HepG2 (cell line): ENCODE data around the gene INPP5K. TPM values are rescaled to one million over a fixed set of nuclear protein-coding genes. Genes with fewer than 3 reads are reported as not detected.

Experiments
- ATAC-seq: fragments of 200-7000 bp; cut with Tn5 transposase; 3 replicates; pipeline ENCODE4 v1.9.1; 2020; ENCODE audit warnings: mild to moderate bottlenecking, moderate library complexity
- BruUV-seq: library from RNA; stranded (reverse); fragments of 400-500 nt; replicated peaks from 2 replicates; lab custom pipeline; 2021; lab: Mats Ljungman, UMichigan
- CTCF ChIA-PET: fragments of 300-600 bp; formaldehyde crosslinking; extraction: SDS; loops from one replicate; lab custom pipeline; 2021; ENCODE audit warnings: low total read pairs, inconsistent platforms, low intra/inter-chr PET ratio; lab: Yijun Ruan, JAX
- POLR2A ChIA-PET: fragments of 350-600 bp; sonication (Branson Sonifier 250); formaldehyde crosslinking; loops from one replicate; lab custom pipeline; 2020; ENCODE audit warnings: antibody characterized with exemption, inconsistent platforms; lab: Yijun Ruan, JAX
- DNase-seq: peaks from one replicate; pipeline ENCODE4 v3.0.0-alpha.2; 2015; ENCODE audit warnings: low spot score
- FAIRE-seq: peaks from 3 replicates; lab custom pipeline; 2011; peaks lifted over from hg19 to GRCh38; lab: Jason Lieb, UNC
- H2AFZ ChIP-seq: one replicate; pipeline ENCODE4 v1.6.1; 2011; ENCODE audit warnings: low read length, inconsistent platforms
- H3K27ac ChIP-seq: fragments of 300-600 bp; 3 replicates; pipeline ENCODE4 v1.8.0; 2011; ENCODE audit warnings: mixed run types, mild to moderate bottlenecking, mixed read lengths, low read length, inconsistent platforms; ENCODE audit not compliant: insufficient read depth; ENCODE audit errors: extremely low read length
- H3K27me3 ChIP-seq, 2 experiments: fragments of 200-600 bp in 1 of 2; 2 replicates in 1 of 2; 3 replicates in 1 of 2; pipeline versions ENCODE4 v1.6.0 to v1.8.0; 2011; ENCODE audit warnings: low read length in 2 of 2, mild to moderate bottlenecking in 2 of 2, moderate library complexity in 2 of 2, inconsistent platforms in 1 of 2; ENCODE audit not compliant: insufficient read depth in 2 of 2, control insufficient read depth in 1 of 2
- H3K36me3 ChIP-seq, 2 experiments: fragments of 200-600 bp in 1 of 2; replicated peaks in 1 of 2; 2 replicates in 1 of 2; 3 replicates in 1 of 2; pipeline versions ENCODE4 v1.5.1 to v1.8.0; 2011; ENCODE audit warnings: low read length in 2 of 2, inconsistent platforms in 1 of 2; ENCODE audit not compliant: insufficient read depth in 2 of 2, control insufficient read depth in 1 of 2
- H3K4me1 ChIP-seq: 2 replicates; pipeline ENCODE4 v1.5.1; 2012; ENCODE audit warnings: low read length, inconsistent platforms; ENCODE audit not compliant: insufficient read depth
- H3K4me2 ChIP-seq: 2 replicates; pipeline ENCODE4 v1.6.0; 2011; ENCODE audit warnings: low read depth, low read length, inconsistent platforms
- H3K4me3 ChIP-seq, 3 experiments: fragments of 200-600 bp in 1 of 3; sonication (generic), shearing (Covaris generic) in 1 of 3; replicated peaks in 1 of 3; 2 replicates each; pipeline ENCODE4 v1.5.1; 2011 to 2016; ENCODE audit warnings: low read length in 3 of 3, inconsistent platforms in 2 of 3, low read depth in 2 of 3, mild to moderate bottlenecking in 2 of 3, control low read depth in 1 of 3, mixed read lengths in 1 of 3; ENCODE audit not compliant: insufficient read depth in 1 of 3
- H3K79me2 ChIP-seq: one replicate; pipeline ENCODE4 v1.6.1; 2011; ENCODE audit warnings: low read length, inconsistent platforms; ENCODE audit not compliant: insufficient read depth
- H3K9ac ChIP-seq: 2 replicates; pipeline ENCODE4 v1.6.0; 2011; ENCODE audit warnings: mild to moderate bottlenecking, low read depth, low read length, inconsistent platforms; ENCODE audit not compliant: insufficient read depth
- H3K9me3 ChIP-seq: 2 replicates; pipeline ENCODE4 v1.5.1; 2012; ENCODE audit warnings: mild to moderate bottlenecking, low read length
- H4K20me1 ChIP-seq: 2 replicates; pipeline ENCODE4 v1.6.0; 2011; ENCODE audit warnings: inconsistent platforms, mild to moderate bottlenecking, low read length, moderate library complexity; ENCODE audit not compliant: insufficient read depth
- MTF2 ChIP-seq: sonication (generic); formaldehyde crosslinking; IDR thresholded peaks from 2 replicates; pipeline ENCODE4 v1.5.0; 2020; ENCODE audit warnings: missing genetic modification reagents, borderline replicate concordance
- STAG1 ChIP-seq: sonication (generic); formaldehyde crosslinking; IDR thresholded peaks from 2 replicates; pipeline ENCODE4 v1.4.0; 2020; ENCODE audit warnings: missing genetic modification reagents
- ZNF766 ChIP-seq: sonication (generic); formaldehyde crosslinking; IDR thresholded peaks from 2 replicates; pipeline ENCODE4 v1.5.0; 2020; ENCODE audit warnings: missing genetic modification reagents, borderline replicate concordance
- WGBS: methylation state at CpG from one replicate; pipeline ENCODE4 v1.1.6; 2017; ENCODE audit warnings: low lambda C conversion rate; 5-methylcytosine and 5-hydroxymethylcytosine counted together
- in situ Hi-C: cut with HindIII; loops from 2 replicates; pipeline ENCODE4 v1.10.0; 2017; ENCODE audit warnings: low pct_unique_long_range_greater_than_20kb; ENCODE audit not compliant: extremely low pct_ligation_motif_present
- intact Hi-C: fragments of 100-400 bp; cut with micrococcal nuclease; formaldehyde crosslinking; loops from one replicate; pipeline ENCODE4 v1.10.0; 2022; ENCODE audit not compliant: unreplicated experiment
- polyA plus RNA-seq, 8 experiments: library from polyadenylated mRNA; depleted of rRNA in 3 of 8; stranded (reverse) in 7 of 8; unstranded in 1 of 8; fragments of >200 nt; fragmentation: Illumina TruSeq in 4 of 8; extraction: Trizol in 4 of 8; gene quantifications; 2 replicates each; pipeline versions ENCODE4 v1.2.1 to v1.2.3, GENCODE V29; 2011 to 2016; ENCODE audit warnings: low read depth in 4 of 8, missing spikeins in 1 of 8, mixed read lengths in 1 of 8; ENCODE audit not compliant: insufficient read depth in 1 of 8
- total RNA-seq, 5 experiments: library from RNA; depleted of rRNA; stranded (reverse); fragments of >200 nt; fragmentation: Illumina TruSeq; extraction: Trizol; gene quantifications; 2 replicates each; pipeline ENCODE4 v1.2.3, GENCODE V29; 2016; ENCODE audit warnings: low read depth in 1 of 5
- TF ChIP-seq, protein P1 (sequence below): sonication (generic); formaldehyde crosslinking; IDR thresholded peaks from 2 replicates; pipeline ENCODE4 v1.4.0; 2020; ENCODE audit warnings: missing genetic modification reagents
- TF ChIP-seq, protein P2 (sequence below): sonication (generic); formaldehyde crosslinking; IDR thresholded peaks from 2 replicates; pipeline ENCODE4 v1.5.0; 2020; ENCODE audit warnings: mild to moderate bottlenecking, missing genetic modification reagents, moderate library complexity
- TF ChIP-seq, protein P3 (sequence below): sonication (generic); formaldehyde crosslinking; IDR thresholded peaks from 2 replicates; pipeline ENCODE4 v1.8.1; 2023; ENCODE audit warnings: mild to moderate bottlenecking, missing genetic modification reagents

INPP5K gene
- total and polyA plus RNA-seq, 2 of the 13 experiments (the other 11 are each of a cell fraction or from before 2014, with no cell fraction given): 4.8 to 9.6 TPM

DNA sequence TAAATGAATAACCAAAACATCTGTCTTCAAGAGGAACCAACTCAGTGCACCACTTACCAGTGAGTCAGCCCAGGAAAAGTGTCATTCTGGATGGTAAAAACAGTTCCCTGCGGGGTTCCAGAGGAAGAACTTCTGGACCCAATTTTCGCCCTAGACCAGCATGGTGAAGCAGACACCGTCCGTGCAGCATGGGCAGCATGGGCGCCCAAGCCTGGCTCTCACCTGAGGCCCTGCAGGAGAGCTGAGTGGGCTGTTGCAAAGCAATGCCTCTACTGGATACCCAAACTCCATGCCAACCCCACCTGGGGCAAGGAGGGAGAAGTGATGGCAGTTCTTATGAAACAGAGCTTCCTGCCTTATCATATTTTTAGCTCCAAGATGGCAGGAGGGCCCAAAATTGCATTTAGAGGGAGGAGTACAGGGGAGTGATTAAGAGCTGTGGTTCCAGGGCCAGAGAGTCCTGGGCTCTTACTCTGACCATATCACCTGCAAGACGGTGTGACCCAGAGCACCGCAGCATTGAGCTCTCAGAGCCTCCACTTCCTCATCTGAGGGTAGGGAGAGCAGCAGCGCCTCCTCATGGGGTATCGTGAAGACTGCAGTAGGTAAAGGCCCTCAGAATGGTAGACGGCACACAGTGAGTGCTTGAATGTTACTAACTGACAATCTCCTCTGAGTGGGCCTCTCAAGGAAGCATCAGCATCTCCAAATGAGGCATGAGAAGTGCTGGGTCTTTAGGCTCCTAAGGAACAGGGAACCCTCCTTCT, 16.6 kb upstream of the INPP5K start:
- no peaks in the 10 kb centered on the region for H3K9me3 ChIP-seq
- H4K20me1 ChIP-seq: no peaks in the 10 kb centered on the region
- no peaks in the 10 kb centered on the region for H3K79me2 ChIP-seq
- in situ Hi-C loops (no loop called here), intact Hi-C loops (no loop called here)
- no peak overlapping the region for H2AFZ ChIP-seq
- H3K27me3 ChIP-seq: no peaks in the 10 kb centered on the region
- no peak overlapping the region for H3K9ac ChIP-seq
- FAIRE-seq (no peak), ATAC-seq (peak; percentile 58), DNase-seq (no peak)
- BruUV-seq: no TSS peak
- peaks cover 10 to 46% of the 10 kb centered on the region in 2 experiments for H3K36me3 ChIP-seq
- CTCF ChIA-PET: interaction anchor here (1.1 kb wide), 1 partner anchor 168 kb away, joined by 3 read pairs; no protein-coding TSS in a partner anchor
- no peak overlapping the region for H3K27ac ChIP-seq
- H3K4me3 ChIP-seq: no peak overlapping the region
- no peaks in the 10 kb centered on the region for H3K4me1 ChIP-seq
- 100% methylated on average over 2 of the region's 10 CpGs for WGBS
- no peak overlapping the region for H3K4me2 ChIP-seq
- POLR2A ChIA-PET: no interaction called here
- TF ChIP-seq, protein P1, sequence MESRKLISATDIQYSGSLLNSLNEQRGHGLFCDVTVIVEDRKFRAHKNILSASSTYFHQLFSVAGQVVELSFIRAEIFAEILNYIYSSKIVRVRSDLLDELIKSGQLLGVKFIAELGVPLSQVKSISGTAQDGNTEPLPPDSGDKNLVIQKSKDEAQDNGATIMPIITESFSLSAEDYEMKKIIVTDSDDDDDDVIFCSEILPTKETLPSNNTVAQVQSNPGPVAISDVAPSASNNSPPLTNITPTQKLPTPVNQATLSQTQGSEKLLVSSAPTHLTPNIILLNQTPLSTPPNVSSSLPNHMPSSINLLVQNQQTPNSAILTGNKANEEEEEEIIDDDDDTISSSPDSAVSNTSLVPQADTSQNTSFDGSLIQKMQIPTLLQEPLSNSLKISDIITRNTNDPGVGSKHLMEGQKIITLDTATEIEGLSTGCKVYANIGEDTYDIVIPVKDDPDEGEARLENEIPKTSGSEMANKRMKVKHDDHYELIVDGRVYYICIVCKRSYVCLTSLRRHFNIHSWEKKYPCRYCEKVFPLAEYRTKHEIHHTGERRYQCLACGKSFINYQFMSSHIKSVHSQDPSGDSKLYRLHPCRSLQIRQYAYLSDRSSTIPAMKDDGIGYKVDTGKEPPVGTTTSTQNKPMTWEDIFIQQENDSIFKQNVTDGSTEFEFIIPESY (CRISPR knock-in tag): peak; percentile 19; the same call in 1 of the 2 replicates
- no peak for TF ChIP-seq MTF2 (CRISPR knock-in tag)
- TF ChIP-seq, protein P2, sequence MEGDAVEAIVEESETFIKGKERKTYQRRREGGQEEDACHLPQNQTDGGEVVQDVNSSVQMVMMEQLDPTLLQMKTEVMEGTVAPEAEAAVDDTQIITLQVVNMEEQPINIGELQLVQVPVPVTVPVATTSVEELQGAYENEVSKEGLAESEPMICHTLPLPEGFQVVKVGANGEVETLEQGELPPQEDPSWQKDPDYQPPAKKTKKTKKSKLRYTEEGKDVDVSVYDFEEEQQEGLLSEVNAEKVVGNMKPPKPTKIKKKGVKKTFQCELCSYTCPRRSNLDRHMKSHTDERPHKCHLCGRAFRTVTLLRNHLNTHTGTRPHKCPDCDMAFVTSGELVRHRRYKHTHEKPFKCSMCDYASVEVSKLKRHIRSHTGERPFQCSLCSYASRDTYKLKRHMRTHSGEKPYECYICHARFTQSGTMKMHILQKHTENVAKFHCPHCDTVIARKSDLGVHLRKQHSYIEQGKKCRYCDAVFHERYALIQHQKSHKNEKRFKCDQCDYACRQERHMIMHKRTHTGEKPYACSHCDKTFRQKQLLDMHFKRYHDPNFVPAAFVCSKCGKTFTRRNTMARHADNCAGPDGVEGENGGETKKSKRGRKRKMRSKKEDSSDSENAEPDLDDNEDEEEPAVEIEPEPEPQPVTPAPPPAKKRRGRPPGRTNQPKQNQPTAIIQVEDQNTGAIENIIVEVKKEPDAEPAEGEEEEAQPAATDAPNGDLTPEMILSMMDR (CRISPR knock-in tag): peak; percentile 52
- TF ChIP-seq ZNF766 (CRISPR knock-in tag): no peak
- TF ChIP-seq, protein P3, sequence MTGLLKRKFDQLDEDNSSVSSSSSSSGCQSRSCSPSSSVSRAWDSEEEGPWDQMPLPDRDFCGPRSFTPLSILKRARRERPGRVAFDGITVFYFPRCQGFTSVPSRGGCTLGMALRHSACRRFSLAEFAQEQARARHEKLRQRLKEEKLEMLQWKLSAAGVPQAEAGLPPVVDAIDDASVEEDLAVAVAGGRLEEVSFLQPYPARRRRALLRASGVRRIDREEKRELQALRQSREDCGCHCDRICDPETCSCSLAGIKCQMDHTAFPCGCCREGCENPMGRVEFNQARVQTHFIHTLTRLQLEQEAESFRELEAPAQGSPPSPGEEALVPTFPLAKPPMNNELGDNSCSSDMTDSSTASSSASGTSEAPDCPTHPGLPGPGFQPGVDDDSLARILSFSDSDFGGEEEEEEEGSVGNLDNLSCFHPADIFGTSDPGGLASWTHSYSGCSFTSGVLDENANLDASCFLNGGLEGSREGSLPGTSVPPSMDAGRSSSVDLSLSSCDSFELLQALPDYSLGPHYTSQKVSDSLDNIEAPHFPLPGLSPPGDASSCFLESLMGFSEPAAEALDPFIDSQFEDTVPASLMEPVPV (CRISPR knock-in tag): no peak
- peak; percentile 51 for TF ChIP-seq STAG1
